ENCODE measurements around the gene POLDIP2. TPM values are rescaled to one million over a fixed set of nuclear protein-coding genes. Genes with fewer than 3 reads are reported as not detected.

The POLDIP2 gene
- total RNA-seq, 4 donors from 2014 or later, result 217 to 281 (median 237) TPM

DNA sequence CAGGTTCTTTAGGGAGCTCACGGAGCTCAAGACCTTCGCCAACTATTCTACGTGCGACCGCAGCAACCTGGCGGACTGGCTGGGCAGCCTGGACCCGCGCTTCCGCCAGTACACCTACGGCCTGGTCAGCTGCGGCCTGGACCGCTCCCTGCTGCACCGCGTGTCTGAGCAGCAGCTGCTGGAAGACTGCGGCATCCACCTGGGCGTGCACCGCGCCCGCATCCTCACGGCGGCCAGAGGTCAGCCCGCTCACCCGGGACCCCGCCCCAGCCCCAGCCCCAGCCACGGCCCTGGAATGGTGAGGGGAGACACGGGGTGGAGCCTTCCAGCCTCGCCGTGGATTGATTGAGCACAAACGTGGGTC, 27.7 kb upstream of the POLDIP2 start:
- in situ Hi-C loops (cut with MboI; ENCODE audit: low sequenced_read_pairs in 4 of 4) (no loop called here), intact Hi-C loops (cut with DNase I; ENCODE audit: low total_unique reads) (no loop called here)
- no peak overlapping the region for H3K27ac ChIP-seq
- H3K27me3 ChIP-seq, result peaks cover 0 to 3% (median 0%) of the 10 kb centered on the region in 3 donors
- ATAC-seq (no peak), DNase-seq (no peak)
- H3K36me3 ChIP-seq, result no peaks in the 10 kb centered on the region
- H3K9me3 ChIP-seq, result no peaks in the 10 kb centered on the region
- peak overlapping the region; percentile 12 to 50 (median 26) for H3K4me3 ChIP-seq
- TF ChIP-seq, protein P1, sequence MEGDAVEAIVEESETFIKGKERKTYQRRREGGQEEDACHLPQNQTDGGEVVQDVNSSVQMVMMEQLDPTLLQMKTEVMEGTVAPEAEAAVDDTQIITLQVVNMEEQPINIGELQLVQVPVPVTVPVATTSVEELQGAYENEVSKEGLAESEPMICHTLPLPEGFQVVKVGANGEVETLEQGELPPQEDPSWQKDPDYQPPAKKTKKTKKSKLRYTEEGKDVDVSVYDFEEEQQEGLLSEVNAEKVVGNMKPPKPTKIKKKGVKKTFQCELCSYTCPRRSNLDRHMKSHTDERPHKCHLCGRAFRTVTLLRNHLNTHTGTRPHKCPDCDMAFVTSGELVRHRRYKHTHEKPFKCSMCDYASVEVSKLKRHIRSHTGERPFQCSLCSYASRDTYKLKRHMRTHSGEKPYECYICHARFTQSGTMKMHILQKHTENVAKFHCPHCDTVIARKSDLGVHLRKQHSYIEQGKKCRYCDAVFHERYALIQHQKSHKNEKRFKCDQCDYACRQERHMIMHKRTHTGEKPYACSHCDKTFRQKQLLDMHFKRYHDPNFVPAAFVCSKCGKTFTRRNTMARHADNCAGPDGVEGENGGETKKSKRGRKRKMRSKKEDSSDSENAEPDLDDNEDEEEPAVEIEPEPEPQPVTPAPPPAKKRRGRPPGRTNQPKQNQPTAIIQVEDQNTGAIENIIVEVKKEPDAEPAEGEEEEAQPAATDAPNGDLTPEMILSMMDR (IDR thresholded peaks at IDR 0.05 in 4 of 5, conservative IDR thresholded peaks at IDR 0.05 in 1 of 5), result no peak
- TF ChIP-seq POLR2A (IDR thresholded peaks at IDR 0.05), result no peak
- no peaks in the 10 kb centered on the region for H3K4me1 ChIP-seq

DNA sequence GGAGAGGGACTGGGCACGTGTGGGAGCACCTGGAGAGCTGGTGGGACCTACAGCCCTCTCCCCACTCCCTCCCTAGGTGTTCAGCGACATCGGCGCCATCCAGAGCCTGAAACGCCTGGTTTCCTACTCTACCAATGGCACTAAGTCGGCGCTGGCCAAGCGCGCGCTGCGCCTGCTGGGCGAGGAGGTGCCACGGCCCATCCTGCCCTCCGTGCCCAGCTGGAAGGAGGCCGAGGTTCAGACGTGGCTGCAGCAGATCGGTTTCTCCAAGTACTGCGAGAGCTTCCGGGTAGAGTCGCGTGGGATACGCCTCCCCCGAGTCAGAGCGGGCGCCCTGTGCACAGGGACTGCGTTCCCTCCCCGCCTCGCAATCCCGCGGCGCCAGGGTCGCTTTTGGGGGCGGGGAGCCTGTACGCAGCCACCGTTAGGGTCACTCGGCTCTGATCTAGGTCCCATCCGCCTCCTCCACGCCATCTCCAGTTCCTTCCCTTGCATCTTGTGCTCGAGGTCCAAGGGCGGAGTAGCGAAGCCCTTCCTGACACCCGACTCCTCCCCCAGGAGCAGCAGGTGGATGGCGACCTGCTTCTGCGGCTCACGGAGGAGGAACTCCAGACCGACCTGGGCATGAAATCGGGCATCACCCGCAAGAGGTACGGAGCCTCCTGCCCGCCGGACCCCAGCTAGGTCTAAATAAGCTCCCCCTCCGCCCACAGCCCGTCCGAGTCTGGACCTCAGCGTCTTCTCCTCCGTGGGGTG, 27.1 kb upstream of the POLDIP2 start:
- in situ Hi-C loops (cut with MboI; ENCODE audit: low sequenced_read_pairs in 4 of 4) (no loop called here), intact Hi-C loops (cut with DNase I; ENCODE audit: low total_unique reads) (no loop called here)
- TF ChIP-seq, protein P1 (IDR thresholded peaks at IDR 0.05 in 4 of 5, conservative IDR thresholded peaks at IDR 0.05 in 1 of 5), result no peak
- no peak for TF ChIP-seq POLR2A (IDR thresholded peaks at IDR 0.05)
- no peak overlapping the region for H3K27ac ChIP-seq
- peak overlapping the region; percentile 12 to 50 (median 26) for H3K4me3 ChIP-seq
- no peaks in the 10 kb centered on the region for H3K4me1 ChIP-seq
- ATAC-seq (peak in 1 of 2 donors; percentile 21), DNase-seq (no peak)
- H3K9me3 ChIP-seq, result no peaks in the 10 kb centered on the region
- peaks cover 0 to 3% (median 0%) of the 10 kb centered on the region in 3 donors for H3K27me3 ChIP-seq
- no peaks in the 10 kb centered on the region for H3K36me3 ChIP-seq

DNA sequence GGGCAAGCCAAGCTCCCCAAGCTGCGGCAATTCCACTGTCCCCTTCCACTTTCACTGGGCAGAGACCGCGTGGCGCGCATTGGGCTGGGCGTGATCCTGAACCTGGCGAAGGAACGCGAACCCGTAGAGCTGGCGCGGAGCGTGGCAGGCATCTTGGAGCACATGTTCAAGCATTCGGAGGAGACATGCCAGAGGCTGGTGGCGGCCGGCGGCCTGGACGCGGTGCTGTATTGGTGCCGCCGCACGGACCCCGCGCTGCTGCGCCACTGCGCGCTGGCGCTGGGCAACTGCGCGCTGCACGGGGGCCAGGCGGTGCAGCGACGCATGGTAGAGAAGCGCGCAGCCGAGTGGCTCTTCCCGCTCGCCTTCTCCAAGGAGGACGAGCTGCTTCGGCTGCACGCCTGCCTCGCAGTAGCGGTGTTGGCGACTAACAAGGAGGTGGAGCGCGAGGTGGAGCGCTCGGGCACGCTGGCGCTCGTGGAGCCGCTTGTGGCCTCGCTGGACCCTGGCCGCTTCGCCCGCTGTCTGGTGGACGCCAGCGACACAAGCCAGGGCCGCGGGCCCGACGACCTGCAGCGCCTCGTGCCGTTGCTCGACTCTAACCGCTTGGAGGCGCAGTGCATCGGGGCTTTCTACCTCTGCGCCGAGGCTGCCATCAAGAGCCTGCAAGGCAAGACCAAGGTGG, 24.0 kb upstream of the POLDIP2 start:
- peaks cover 0 to 3% (median 0%) of the 10 kb centered on the region in 3 donors for H3K27me3 ChIP-seq
- no peak overlapping the region for H3K4me3 ChIP-seq
- in situ Hi-C loops (cut with MboI; ENCODE audit: low sequenced_read_pairs in 4 of 4) (no loop called here), intact Hi-C loops (cut with DNase I; ENCODE audit: low total_unique reads) (no loop called here)
- TF ChIP-seq, protein P1 (IDR thresholded peaks at IDR 0.05 in 4 of 5, conservative IDR thresholded peaks at IDR 0.05 in 1 of 5), result no peak
- no peak for TF ChIP-seq POLR2A (IDR thresholded peaks at IDR 0.05)
- no peak overlapping the region for H3K27ac ChIP-seq
- no peaks in the 10 kb centered on the region for H3K9me3 ChIP-seq
- no peaks in the 10 kb centered on the region for H3K4me1 ChIP-seq
- no peak for ATAC-seq
- DNase-seq, result no peak
- H3K36me3 ChIP-seq, result no peaks in the 10 kb centered on the region

DNA sequence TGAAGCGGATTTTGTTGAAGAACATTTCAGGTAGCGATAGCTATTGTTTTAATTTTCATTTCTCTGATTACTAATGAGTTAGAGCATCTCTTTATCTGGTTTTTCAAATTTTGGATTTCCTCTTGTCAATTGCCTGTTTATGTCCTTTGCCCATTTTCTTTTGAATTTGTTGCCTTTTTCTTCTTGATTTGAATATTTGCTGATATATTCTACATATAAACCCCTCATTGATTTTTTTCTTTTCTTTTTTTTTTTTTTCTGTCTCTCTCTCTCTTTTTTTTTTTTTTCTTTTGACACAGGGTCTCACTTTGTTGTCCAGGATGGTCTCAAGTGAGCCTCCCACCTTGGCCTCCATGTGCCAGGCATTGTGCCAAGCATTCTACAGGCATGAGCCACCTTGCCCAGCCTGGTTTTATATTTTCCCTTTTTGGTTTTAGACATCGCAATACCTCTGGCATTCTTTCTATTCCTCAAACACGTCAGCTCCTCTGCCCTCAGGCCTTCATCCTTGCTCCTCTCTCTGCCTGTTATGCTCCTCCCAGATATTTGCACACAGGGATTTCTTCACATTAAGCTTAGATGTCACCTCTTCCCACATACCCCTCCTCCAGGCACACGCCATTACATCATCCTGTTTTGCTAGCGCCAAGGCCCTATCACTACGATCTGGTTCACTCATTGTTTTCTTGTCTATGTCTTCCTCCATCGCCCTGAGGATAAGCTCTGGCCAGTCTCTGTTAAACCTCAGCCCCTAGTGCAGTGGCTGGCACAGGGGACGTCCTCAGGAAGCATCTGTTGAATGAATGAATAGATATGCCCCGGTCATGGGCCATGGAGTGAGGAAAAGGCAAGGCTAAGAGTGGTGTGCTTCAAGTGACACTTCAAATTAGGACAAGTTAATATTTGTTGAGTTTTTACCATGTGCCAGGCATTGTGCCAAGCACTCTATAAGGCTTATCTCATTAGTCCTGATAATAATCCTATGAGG, 22.8 kb upstream of the POLDIP2 start:
- peaks cover 0 to 3% (median 0%) of the 10 kb centered on the region in 3 donors for H3K27me3 ChIP-seq
- H3K4me3 ChIP-seq, result no peak overlapping the region
- no peak for TF ChIP-seq POLR2A (IDR thresholded peaks at IDR 0.05)
- no peaks in the 10 kb centered on the region for H3K36me3 ChIP-seq
- ATAC-seq (no peak), DNase-seq (no peak)
- in situ Hi-C loops (cut with MboI; ENCODE audit: low sequenced_read_pairs in 4 of 4) (no loop called here), intact Hi-C loops (cut with DNase I; ENCODE audit: low total_unique reads) (no loop called here)
- H3K4me1 ChIP-seq, result no peaks in the 10 kb centered on the region
- no peak overlapping the region for H3K27ac ChIP-seq
- no peaks in the 10 kb centered on the region for H3K9me3 ChIP-seq
